Stimulated activated CD4-positive, alpha-beta T cell treated with anti-CD3 and anti-CD28 coated beads, Interleukin-4, amount 100 ng/mL, for 24 hours (primary cell): ENCODE measurements around the gene VGLL4.
"Not testable (repeated sequence)": the region's sequence is repeated elsewhere in the genome, so short reads cannot be mapped to it uniquely, and the experiment has no call there.

Experiments
- DNase-seq: peaks from one replicate; pipeline ENCODE4 v3.0.0-alpha.2; 2020

The VGLL4 gene

DNA sequence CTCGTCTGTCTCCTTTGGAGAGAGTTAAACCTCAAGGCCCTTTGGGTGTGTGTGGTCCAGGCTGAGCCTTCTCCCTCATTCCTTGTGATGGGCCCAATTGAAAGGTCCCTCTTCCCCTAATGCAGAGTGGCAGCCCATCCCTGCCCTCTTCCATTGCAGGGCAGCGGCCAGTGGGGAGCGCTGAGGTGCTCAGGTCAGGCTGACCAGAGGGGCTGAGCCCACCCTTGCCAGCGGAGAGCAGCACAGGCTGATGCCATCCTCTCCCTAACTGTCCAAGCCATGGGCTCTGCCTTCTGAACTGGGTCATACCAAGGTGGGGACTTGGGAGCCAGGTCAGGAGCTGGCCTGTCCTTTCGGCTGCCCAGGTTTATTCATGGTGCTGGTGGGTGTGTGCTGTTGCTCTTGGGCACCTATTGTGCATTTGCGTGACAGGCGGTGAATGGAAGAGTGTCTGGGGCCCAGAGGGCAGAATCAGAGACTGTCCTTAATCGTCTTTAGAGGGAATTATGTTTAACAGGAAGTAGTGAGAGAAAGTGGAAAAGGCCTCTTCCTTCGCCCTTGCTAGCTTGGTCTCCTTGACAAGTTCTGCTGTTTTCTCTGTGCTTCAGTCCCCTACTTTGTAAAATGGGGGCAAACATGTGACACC lies 96.9 kb downstream of the VGLL4 start:
- no peak for DNase-seq

DNA sequence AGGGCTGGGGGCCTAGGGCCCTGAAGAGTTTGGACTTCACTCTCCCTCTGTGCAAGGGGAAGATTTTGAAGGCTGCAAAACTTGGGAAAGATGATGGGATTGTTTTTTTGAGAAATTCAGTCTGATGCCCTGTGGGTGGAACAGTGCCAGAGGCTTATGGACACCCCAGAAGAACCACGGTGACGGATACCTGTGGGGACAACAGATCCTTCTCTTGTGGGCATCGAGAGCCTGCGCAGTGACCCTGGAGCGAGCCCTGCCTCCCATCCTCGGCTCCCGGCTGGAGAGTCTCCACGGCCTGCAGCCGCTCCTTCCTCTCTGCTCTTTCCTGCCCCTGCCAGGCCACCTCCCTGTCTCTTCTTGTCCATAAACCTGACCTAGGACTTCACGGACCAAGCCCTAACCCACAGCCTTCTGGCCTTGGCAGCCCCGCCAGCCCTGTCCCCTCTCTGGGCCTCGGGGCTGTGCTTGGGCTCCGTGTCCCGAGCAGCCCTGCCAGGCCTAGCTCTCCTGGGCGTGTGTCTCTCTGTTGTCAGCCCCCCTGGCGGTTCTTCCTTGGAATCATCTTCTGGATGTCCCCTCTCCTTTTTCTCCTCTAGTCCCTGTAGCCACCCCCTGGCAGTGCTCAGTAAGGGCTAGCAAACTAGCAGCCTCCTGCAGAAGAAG lies 98.4 kb downstream of the VGLL4 start:
- no peak for DNase-seq

DNA sequence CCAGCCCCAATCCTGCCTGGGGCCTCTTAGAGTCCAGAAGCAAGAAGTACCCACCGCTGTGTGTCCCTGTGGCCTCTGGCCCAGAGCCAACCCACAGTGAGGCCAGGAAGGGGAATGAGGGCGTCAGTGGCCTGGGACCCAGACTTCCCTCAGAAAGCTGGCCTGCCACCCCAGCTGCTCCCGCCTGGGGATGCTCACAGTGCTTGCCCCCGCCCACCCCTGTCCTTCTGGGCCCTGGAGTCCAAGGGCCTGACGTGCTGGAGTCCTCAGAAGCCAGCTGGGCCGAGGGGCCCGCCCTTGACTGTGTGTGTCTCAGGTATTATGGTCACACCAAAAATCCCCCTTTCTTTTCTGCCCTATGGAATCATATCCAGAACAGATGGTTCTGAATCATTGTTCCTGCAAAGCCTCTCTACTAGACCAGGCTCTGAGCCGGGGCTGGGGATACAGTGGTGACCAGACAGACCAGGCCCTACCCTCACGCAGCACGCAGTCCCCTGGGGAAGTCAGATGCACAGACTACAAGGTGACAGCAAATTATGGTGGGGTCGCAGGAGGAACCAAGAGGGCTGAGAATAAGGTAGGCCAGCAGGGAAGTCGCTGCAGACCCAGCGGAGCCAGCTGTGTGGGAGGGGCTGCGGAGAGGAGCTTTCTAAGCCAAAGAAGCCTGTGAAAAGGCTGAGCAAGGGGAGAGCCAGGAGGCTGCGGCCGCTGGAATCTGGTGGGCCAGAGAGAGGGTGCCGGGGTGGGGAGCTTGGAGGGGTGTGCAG lies 99.1 kb downstream of the VGLL4 start:
- no peak for DNase-seq

DNA sequence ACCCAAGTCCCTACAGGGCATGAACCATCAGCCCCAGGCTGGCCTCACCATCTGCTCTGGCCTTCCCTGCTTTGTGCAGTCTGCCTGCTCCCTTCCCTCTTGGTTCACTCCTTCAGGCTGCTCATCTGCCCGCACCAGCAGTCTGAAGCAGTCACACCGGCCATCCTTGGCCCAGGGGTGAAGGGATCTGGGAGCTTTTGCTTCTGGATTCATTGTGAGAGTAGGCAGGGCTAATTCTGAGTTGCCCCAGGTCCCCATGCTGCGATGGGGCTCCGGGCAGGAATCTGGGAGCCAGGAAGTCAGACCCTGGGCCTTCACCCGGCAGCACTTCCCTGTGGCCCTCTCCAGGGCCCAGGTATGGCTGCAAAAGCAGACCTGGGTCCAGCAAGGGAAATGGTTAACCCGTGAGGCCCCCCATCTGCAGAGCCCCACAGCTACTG lies 99.7 kb downstream of the VGLL4 start:
- DNase-seq, result no peak

DNA sequence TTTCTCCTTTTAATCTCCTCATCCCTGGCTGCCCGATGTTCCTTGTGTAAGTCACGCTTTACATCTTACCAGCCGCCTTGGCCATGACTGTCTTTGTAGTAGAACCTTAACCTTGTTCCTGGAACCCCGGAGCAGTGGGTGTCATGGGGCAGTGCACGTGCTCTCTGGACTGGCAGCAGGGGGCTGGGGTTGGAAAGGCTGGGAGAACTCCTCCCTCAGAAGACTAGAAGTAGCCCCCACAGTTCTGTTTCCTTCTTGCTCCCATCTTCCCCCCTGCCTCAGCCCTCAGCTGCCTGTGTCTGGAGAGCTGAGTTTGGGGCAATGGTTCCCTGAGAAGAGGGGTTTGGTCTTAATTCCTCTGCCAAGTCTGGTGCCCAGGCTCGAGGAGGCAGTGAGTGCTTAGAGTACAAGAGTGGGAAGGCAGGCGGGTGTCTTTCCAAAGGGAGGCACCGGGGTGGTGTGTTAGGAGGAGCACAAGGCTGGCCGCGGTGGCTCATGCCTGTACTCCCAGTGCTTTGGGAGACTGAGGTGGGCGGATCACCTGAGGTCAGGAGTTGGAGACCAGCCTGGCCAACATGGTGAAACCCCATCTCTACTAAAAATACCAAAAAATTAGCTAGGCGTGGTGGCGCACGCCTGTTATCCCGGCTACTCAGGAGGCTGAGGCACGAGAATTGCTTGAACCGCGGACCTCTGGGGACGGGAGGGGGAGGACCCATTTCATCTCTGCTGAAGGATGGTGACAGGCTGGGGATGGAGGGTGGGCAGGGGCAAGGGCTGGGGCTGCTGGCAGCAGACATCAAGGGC lies 100.4 kb downstream of the VGLL4 start:
- no peak for DNase-seq

DNA sequence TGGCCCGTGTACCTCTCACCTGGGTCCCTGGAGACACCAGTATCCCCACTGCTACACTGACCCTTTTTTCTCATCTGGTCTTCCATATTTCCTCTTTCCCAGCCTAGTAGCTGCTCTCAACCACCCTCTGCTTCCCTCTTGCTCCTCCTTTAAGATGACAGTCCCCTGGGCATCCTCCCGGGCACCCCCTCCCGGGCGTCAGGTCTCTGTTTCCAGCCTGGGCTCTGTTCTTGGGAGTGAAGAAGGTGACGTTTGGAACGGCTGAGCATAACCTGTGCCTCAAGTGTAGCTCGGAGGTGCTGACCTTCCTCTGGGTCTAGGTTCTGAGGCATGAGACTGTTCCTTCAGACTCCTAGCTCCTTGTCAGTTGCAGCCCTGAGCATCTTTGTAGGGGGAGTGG lies 101.2 kb downstream of the VGLL4 start:
- DNase-seq, result no peak

DNA sequence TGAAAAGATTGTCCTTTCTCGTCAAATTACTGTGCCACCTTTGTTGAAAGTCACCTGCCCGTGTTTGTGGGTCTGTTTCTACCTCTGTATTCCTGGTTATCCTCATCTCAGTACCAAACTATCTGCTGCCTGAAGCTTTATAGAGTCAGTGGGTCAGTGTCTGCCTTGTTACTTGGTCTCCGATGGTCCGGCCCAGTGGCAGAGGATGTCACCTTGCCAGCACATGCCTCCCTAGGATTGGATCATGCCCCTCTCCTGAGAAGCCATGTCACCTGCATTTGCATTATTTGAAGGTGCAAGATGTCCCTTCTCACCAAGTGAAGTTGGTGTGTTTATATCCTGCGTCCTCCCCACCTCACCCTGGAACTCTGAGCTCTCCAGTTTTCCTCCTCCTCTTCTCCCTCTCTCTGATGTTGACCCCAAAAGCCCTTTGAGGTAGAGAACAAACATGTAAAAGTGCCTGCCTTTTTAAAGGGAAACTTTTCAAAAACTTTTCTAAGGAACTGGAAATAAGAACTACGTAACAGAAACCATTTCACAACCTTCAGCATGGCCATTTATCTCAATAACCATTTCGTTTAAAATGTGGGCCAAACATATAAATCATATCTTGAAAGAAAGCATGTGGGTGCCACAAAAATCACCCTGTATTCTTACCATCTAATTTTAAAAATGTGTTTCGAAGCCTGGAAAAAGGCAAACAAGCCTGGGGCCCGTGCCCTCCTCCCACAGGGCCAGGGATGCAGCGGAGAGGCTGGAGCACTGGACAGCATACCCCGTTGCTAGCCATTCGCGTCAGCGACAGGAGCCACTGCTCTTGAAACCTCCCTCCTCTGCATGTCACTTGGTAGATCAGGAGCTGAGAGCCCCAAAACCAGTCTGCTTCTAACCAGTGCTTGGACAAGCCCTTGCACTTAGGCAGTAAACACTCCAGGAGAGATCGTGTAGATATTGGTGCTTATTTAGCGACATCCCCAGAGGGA lies 102.1 kb downstream of the VGLL4 start:
- no peak for DNase-seq

DNA sequence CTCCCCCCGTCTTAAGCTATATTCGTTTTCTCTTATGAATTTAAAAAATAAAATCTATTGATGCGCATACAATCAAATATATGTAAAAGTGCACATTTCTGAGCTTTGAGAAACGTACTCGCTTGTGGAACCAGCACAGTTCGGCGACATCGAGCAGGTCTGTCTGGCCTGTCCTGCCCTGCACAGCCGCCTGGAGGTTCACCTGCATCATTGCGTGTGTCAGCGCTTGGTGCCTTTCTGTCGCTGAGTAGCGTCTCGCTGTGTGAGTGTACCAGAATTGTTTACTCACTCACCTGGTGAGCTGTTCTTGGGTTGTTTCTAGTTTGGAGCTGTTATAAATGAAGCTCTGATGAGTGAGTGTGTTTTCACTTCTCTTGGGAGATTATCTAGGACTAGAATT lies 104.0 kb downstream of the VGLL4 start:
- DNase-seq, result no peak

DNA sequence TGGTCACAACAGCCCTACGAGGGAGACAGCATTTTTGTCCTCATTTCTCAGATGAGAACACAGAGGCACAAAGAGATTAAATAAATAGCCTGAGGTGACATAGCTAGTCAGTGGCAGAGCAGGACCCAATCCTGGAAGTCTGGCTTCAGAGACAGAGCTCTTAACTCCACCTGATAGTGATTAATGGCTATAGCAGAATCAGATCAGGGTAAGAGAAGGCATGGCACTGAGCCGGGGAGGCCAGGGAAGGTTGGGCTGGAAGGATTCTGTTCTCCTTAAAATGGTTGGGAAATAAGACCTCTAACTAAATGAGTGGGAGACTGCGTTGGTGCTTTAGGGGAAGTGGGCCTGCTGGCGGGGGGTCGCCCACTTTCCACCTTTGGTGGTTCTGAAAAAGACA lies 104.5 kb downstream of the VGLL4 start:
- DNase-seq, result no peak

DNA sequence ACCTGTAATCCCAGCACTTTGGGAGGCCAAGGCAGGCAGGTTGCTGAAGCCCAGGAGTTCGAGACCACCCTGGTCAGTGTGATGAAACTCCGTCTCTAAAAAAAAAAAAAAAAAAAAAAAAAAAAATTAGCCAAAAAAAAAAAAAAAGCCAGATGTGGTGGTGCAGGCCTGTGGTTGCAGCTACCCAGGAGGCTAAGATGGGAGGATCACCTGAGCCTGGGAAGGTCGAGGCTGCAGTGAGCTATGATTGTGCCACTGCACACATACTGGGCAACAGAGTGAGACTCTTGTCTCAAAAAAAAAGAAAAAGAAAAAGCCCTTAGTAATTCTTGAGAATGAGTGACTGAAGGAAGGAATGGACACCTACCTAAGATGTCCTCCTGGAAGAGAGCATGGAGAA lies 105.1 kb downstream of the VGLL4 start:
- no peak for DNase-seq

DNA sequence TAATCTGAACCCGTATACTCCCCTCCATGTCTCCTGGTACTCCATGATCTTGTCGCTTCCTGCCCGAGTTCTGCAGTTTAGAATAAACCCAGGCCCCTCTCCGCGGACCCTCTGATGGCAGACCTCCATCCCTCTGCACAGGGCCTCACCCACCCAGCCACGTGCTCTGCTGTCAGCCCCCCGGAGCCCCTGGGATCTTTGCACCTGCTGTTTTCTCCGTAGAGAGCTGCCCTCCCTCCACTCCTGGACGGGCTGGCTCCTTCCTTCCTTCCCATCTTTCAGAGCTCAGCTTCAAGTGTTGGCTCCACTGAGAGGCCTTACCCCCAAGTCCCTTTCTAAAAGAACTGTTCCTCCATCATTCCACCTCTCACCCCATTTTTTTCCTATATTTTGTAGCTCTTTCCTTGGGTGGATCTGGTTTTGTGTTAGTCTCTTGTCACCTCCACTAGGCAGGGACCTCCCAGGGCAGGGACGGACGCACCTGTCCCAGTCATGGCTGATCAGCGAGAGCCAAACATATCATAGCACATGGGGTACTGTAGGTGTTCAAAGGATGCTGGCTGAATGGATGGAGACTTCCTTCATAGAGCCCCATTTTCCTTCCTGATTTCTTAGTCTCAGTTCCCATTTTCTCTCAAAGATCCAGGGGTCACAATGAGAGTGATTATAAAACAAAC lies 106.6 kb downstream of the VGLL4 start:
- DNase-seq, result no peak

DNA sequence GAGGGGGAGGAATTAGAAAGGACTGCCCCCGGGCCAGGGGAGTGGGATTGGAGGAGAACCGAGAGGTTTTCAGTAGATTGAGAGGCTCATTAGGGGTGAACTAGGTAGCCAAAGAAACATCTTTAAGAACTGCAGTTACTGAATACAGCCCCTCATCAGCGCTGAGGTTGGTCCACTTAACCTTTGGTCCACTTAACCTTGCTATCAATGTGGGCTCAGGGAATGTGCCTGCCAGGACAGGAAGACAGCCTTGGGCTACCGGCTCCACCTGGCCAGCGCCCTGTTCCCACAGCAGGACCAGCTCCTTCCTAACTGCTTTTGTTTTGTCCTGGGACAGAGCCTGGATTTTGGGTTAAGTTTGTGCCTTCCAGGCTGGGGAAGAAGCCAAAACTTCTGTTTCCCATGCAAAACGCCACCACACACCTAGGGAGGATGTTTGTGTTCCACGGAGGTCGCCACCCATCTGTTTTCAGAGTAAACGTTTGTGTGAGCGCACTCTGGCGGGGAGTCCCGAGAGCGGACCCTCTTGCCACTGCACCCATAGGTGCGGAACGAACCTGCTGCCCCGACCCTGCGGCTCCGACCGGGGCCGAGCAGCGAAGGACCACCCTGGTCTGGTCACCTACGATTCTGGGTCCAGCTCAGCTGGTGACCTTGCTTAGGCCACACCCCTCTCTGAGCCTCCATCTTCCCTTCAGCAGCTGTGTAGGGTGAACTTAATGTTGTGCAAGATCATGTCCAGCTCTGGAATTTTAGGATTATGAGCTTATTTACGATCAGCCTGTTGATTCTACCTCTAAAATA lies 107.4 kb downstream of the VGLL4 start:
- DNase-seq, result no peak

DNA sequence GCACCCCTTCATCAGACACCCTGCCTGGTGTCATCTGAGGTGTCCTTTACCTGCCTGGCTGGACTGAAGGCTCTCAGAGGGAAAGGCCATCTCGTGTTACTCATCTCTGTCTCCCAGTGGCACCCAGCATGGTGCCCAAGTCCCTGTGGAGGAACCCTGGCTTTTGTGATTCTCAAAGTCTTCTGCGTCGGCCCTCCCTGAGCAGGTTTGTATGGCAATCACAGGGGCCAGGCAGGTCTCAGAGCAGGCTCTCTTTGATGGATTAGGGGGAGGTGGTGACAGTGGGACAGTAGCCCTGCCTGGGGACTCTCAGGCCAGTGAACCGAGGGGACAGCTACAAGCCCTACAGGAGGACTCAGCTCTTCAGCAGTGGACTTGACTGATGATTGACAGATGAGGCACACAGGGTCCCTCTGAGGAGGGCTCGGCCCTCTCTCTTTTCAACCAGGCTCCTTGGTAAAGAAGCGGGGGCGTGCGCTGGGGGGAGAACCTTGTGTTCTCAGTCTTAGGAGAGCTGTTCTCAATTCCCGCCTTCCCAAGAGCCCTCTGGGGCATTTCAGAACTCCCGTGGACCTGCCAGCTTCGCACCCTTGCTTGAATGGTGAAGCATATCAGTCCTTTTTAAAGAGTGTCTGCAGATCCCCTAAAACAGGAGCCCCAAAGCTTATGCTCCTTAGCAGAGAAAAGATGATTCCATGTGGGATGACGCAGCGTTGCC lies 108.3 kb downstream of the VGLL4 start:
- DNase-seq, result no peak

DNA sequence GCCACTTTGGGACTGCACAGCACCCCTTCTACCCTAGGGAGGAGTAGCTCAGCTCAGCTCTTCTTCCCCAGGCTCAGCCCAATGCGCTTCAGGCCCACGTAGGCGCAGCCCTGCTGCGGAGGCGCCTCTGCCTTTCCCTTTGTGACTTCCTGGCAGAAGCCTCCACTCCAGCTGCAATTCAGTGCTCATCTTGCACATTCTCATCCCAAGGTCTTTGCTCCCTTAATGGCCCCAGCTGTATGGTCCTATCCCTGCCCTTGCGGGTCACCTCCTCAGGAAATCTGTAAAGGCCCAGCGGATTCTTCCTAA lies 109.0 kb downstream of the VGLL4 start:
- DNase-seq, result no peak

DNA sequence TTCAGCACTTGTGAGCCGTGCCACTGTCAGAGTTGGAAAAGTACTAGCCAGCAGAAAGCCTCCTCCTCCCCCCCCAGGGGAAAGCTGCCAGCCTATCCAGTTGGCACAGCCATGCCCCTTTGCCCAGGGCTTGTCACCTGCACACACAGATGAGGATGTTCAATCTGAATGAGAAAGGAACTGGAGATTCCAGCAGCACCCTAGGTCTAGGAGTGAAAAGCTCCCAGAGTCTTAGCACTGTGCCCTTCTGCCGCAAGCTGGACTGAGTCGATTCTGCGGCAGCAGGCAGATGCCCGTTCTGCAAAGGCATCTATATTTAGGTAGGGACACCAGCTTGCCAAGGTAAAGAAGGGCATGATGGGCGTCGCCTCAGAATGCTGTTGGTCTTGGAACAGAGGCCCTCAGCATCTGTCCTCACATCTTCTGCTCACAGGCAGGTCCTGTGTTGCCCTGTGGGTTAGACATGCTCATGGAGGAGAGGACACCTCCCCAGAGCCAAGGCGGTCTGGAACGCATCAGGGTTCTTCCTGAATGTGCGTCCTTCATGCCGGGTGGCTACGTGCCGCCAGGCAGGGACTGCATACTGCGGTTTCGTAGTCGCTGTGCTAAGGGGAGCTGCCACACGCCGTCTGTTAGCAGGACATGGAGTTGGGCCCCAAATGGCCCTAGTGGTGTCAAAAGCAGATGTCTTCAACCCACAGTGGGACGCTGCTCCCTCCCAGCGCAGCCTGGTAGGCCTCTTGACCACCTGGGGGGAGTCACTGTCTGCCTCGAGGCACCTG lies 109.5 kb downstream of the VGLL4 start:
- no peak for DNase-seq

DNA sequence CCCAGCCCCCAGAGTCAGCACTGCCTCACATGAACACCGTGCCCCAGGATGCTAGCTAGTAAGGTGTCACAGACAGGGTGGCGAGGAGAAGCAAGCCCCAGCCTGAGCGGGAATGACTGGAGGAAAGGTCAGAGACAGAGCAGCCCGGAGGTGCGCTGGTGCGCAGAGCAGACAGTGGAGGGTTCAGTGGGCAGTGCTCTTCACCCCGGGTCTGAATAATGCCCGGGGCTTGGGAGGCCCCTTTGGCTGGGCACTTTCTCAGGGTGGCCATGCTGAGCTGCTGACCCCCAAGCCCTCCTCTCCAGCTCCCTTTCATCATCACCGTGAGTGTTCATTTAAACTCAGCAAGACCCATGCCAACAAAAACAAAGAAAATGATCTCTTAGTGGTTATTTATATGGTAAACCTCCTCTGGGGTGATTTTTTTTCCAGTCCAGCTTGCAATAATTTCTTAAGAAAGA lies 110.8 kb downstream of the VGLL4 start:
- no peak for DNase-seq

DNA sequence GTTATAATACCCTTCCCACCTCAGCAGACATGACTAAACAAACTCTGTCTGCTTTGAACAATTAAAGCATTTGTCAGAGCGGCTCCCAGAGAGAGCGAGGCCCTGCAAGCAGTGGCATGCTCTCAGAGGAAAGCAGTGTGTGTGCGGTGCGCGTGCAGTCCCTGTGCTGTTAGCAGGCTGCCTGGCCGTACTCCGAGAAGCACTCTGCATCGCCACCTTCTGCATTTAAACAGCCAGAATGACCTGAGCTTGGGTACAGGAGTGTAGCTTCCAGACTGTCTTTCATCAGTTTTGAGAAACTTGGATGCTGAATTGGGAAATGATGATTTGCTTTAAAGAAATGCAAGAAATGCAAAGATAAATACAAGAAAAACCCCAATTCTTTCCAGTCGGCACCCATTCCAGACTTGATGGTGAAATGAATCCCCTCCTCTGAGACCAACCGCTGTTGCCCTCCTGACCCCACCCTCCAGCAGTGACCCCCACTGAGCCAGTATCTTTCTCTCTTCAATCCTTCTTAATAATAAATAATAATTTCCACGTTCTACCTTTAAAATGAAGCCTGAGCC lies 113.5 kb downstream of the VGLL4 start:
- DNase-seq, result no peak

DNA sequence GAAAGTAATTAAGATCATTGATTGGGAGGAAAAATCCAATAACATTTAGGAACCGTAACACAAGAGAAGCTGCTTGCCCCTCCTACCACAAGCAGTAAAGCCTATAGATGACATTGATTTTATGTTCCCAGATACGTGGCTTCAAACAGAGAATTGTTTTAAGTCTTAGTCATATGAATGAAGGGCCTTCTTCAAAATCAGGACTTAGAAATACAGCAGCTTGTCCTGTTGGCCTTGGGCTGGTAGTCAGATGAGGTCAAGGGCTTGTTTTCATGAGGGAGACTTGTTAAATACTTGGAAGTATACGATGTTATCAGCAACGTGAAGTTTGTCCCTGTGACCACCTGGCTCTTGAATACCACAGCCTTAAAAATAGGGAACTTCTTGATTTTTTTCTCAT lies 114.4 kb downstream of the VGLL4 start:
- no peak for DNase-seq

DNA sequence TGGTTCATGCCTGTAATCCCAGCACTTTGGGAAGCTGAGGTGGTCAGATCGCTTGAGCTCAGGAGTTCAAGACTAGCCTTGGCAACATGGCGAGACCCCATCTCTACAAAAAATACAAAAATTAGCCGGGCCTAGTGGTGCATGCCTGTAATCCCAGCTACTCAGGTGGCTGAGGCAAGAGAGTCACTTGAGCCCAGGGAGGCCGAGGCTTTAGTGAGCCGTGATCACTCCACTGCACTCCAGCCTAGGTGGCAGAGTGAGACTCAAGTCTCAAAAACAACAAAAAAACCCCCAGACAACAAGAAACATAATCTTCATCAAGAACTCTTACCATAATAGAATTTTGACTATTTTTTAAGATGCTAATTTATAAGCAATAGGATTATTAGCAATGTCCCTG lies 117.6 kb downstream of the VGLL4 start:
- not testable (repeated sequence) for DNase-seq
